COLO668 (cell line): ENCODE data around the gene ST3GAL4.
"Not testable (repeated sequence)": the region's sequence is repeated elsewhere in the genome, so short reads cannot be mapped to it uniquely, and the experiment has no call there.

ENCODE experiments used
- DNase-seq: peaks from one replicate; lab custom pipeline; 2025; ENCODE audit not compliant: unreplicated experiment; lab: John Stamatoyannopoulos, UW

Gene ST3GAL4, protein sequence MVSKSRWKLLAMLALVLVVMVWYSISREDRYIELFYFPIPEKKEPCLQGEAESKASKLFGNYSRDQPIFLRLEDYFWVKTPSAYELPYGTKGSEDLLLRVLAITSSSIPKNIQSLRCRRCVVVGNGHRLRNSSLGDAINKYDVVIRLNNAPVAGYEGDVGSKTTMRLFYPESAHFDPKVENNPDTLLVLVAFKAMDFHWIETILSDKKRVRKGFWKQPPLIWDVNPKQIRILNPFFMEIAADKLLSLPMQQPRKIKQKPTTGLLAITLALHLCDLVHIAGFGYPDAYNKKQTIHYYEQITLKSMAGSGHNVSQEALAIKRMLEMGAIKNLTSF

DNA sequence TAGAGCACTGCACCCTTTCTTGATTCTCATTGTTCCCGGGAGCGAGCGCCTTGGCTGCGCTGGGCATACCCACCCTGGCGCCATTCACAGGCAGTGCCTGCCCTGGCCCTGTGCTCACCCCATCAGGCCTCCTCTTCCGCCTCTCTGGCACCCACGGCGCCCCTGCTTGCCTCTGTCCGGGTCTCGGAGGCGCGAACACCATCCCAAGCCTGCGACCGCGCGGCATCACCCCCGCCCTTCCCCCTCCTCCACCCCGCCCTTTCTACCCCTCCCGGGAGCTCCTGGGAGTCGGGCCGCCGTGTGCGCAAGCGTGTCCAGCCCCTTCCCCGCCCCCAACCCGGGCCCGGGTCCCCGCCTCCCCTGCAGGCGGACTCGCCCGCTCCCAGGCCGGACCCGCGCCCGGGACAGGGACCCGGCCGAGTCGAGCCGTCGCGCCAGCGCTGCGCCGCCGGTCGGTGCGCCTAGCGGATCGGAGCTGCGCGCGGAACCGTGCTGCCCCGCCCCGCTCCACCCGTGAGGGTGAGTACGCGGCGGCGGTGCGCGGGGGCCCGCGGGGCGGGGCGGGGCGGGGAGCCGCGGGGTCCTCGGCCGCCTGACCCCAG lies at the start of gene ST3GAL4:
Gene ST3GAL4, plus strand, starts transcription at position 363 of the 602 bp plus-strand sequence. CDS start 50,470 bp downstream, outside the sequence.
- peak; percentile 65 for DNase-seq

DNA sequence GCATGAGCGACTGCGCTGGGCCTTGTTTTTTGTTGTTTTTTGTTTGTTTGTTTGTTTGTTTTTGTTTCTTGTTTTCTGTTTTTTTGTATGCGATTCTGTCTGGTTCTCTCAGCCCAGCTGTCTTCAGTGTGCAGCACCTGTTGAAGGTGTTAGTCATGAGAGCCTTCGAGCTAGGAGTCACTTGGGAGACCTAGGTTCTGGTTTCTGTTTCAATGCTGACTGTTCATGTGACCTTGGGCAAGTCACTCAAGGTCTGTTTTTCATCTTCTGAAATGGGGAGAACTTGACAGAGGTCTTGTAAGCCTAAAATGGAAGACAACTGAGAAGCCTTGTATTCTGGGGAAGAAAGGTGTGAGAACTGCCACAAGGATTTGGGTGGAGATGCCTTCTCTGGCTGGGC lies 49.8 kb upstream of the ST3GAL4 start:
- no peak for DNase-seq

DNA sequence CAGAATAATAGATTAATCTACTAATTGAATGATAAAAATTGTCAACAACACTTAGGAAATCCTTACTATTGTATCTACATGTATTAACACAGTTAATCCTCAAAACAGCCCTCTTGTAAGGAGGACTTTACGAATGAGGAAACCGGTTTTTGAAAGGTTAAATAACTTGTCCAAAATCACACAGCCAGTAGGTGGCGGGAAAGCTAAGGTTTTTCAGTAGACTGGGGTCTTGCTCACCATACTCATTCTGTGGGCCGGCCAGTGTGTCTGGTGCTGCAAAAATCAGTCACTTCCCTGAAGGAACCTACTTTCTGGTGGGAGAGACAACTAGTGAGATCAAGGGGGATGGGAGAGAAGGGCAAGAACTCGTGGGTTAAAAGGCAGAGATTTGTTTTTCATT lies 47.8 kb upstream of the ST3GAL4 start:
- DNase-seq, result peak; percentile 13

DNA sequence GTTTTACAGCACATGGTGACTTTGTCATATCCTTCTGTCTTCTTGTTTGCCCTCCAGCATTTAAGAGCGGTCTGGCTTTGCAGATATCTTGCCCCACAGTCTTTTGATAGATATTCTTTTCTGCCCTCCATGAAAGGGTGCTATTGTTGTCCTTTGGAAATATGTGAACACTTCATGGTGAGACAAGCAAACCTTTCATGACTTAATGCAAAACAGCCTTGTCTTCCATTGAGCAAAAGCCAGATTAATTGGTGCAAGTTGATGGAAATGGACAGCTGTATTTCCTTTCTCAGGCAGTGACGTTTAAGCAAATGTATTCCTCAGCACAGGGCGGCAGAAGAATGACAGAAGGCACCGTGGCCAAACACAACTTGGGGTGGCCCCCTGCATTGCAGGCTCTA lies 47.2 kb upstream of the ST3GAL4 start:
- no peak for DNase-seq

DNA sequence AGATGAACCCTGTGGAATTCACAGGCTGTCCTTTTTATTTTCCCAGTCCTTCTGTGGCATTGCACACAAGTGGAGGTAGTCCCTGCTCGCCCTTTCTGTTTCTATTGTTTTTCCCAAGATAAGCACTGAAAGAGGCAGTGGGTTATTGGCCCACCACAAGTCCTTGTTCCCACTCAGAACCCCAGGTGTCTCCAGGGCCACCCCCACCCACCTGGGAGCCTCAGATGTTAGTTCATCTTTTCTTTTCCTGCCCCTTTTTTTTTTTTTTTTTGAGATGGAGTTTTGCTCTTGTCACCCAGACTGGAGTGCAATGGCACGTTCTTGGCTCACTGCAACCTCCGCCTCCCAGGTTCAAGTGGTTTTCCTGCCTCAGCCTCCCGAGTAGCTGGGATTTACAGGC lies 46.7 kb upstream of the ST3GAL4 start:
- DNase-seq, result not testable (repeated sequence)

DNA sequence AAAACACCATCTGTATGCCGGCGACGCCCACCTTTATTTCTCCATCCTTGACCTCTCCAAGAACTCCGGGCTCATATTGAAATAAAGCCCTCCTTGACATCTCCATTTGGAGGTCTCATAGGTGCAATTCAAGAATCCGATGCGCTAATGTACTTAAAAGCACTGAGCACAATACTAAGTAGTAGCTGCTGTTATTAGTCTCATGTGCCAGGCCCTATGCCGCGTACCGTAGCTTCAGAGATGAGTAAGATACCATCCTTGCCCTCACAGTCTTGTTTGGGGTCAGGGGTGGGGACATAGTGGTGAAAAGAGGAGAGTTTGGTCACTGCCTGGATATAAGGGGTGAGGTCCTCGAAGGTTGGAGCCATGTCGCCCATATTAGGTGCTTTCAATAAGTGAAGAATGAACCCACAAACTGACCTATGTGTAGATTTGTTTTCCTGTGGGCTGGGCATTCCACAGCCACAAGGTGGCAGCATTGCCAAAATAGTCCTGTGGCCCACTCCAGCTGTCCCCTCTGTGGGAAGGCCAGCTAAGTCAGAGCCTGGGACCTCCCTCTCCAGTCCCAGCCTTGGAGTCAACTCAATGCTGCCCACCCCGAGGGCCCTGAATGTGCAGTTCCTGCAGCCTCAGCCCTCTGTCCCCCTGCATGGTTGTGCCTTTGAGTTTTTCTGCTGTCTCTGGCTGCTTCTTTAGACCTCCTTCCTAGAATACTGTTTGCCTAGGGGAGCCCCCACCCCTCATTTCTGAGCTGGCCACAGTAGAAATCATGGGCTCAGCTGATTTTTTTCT lies 45.1 kb upstream of the ST3GAL4 start:
- peak; percentile 69 for DNase-seq

DNA sequence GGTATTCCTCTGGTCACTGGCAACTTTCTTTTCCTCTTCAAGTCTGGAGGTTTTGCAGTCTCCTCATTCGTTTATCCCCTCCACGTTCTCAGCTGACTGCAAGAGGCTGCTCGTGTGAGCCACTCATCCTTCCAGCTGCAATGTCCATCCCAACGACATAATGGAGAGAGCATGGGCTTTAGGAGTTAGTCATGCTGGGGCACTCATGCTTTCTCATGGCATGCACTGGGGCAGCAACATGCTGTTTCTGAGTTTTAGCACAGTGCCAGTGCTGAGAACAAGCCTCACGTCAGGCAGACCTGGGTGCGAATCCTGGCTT lies 44.5 kb upstream of the ST3GAL4 start:
- no peak for DNase-seq

DNA sequence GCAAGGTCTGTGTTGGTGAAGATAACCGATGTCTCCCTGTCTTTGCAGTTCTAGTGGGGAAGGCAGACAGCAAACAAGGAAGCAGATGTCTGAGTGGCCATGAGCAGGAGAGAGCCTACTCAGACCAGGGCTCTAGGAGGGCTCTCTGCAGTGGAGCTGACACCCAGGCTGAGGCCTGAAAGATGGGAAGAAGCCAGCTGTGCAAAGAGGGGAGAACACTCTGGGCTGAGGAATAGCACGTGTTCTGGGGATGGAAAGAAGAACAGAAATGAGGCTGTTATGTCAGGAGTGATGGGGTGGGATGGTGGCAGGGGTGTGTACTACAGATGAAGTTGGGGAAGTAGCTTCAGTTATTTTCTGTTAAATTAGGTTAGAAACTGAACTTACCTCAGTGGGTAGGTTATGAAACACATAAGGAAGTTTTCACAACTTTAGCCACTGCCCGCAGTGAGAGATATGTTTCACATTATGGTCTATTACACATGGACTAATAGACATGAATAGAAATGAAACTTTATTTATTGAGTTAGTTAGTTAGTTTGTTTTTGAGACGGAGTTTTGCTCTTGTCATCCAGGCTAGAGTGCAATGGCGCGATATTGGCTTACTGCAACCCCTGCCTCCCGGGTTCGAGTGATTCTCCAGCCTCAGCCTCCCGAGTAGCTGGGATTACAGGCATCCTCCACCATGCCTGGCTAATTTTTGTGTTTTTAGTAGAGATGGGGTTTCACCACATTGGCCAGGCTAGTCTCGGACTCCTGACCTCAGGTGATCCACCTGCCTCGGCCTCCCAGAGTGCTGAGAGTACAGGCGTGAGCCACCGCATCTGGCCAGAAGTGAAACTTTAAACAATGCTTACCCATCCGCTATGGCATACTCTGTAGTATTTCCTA lies 43.8 kb upstream of the ST3GAL4 start:
- DNase-seq, result no peak

DNA sequence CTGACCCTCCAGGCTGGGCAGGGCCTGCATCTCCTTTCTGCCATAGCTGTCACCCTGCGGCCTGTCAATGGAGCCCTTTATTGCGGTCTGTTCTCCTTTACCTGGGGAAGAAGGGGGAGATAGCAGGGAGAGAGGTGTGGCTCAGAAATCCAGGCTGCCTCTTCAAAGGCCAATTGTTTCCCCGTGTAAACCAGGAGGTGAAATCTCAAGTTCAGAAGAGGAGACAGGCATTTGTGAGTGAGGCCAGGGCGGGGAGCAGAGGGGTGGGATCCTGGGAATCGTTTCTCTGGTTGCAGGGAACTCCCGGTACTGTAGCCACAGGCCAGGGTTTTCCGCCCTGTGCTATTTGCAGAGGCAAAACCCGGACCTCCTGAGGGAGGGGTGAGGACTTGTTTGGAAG lies 42.5 kb upstream of the ST3GAL4 start:
- no peak for DNase-seq

DNA sequence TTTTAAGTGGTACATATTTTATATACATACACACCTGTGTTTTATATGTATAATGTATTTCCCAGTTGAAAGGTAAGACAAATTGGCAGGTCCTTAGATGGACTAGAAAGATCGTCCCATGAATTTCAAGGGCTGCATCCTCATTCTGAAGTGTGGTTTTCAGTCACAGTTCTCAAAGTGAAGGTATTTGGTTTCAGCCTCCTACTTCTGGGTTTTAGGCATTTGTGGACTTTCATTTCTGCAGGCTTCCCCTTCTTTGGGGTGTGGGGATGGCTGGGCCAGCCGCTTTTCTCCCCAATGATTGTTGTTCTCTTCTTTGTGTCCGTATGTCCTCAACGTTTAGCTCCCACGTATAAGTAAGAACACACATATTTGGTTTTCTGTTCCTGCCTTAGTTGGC lies 41.7 kb upstream of the ST3GAL4 start:
- DNase-seq, result no peak

DNA sequence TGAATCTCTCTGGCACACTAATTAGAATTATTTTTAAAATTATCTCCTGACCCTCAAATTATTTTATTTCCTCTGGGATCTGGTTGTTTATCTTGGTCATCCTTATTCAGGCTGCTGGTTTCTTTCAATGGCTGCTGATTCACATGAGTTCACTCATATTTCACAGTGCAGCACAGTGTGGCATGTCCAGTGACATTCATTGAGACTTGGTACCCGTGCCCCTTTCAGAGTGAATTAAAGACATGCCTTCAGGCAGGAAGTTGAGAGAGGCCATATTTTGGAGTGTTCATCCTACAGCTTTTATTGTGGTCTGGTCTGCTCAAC lies 38.1 kb upstream of the ST3GAL4 start:
- DNase-seq, result no peak

DNA sequence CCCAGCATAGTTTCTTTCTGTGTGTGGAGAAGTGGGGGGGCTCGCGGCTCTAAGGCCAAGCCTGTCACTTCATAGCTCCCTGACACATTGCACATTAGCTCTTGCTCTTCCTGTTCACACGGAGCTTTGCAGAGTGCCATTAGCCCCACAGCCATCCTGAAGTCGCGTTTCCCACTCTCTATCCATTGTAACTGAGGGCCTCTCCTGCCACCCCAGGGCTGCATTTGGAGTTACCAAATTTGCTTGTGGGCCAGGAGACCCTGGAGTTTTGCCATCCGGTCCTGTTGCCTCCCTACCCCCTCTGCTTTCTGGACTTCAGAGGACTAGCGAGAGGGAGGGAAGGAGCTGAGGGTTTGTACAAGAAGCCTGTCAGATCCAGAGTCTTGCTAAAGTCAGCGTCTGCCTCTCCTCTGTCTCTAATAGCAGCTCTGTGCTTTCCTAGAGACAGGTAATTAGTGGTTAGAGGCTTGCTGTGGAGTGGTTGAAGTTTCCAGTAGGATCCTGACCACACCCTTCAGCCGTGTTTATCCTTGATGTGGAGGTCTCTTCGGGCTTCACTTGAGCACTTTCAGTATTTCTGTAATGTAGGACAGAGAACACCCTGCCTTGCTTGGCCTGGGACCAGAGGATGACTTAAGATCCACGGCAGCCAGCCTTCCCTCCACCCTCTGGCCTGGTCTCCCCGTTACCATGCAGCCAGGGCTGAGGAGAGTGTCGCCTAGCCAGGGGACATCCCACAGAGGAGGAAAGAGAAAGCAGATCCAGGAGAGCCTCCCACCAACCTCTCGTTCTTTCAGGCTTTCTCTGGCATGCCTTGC lies 37.5 kb upstream of the ST3GAL4 start:
- no peak for DNase-seq

DNA sequence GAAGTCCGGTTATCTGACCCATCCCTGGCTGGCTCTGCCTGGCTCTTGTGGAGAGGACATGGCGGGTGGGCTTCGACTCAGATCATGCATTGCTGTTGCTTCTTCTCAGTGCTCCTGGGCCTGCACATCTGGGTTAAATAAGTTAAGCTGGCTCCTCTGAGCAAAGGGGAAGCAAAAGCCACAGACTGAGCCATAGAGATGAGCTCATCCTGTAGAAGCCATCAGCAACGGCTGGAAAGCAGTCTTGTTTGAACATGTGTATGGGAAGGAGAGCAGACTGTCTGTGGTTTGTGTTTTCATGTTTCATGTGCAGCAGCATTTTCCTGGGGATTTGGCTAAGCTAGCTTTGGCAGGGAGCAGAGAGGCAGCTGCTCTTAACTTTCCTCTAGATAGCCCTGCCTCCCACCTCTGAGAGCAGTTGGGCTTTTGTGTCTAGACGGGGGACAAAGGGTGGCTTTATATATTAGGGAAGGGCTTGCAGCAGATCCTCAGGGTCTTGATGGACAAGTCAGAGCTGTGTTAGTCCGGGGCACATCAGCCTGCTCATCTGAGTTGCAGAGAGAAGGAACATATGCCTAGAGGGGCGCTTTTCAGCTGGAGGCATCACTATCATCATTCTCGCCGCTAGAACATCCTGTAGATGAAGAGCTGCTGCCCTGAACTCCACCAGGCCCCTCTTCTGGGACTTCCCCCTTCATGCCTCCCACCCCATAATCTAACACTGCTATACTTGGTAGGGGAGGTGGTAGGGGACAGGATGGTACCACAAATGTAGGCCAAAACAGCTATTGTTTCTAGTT lies 36.7 kb upstream of the ST3GAL4 start:
- DNase-seq, result no peak

DNA sequence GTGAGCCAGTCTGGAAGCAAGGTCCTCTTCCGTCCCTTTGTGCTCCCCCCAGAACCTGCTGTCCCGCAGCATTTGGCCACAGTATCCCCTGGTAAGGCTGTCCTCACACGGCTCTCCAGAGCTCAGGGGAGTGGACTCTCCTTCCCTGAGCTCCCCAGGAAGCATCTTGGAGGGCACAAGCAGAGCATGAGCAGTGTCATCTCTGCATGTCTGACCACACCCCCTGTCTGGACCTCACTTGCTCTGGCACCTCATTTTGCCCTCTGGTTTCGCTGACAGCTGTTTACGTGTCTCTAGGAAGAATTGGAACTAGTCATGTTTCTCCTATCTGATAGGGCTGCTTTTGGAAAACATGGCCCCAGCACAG lies 36.1 kb upstream of the ST3GAL4 start:
- DNase-seq, result no peak

DNA sequence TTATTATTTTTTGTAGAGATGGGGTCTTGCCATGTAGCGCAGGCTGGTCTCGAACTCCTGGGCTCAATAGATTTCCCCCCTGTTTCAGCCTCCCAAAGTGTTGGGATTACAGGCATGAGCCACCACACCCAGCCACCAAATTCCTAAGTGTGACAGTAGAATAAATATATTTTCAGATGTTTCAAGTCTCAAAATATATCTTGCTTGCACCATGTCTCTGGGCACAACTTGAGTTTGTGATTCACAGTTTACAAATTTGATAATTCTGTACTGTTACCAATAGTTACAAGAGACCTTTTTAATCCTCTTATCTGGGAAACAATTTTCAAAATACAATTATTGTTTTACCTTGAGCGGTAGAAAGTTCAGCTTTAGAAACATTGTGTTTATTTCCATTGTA lies 32.5 kb upstream of the ST3GAL4 start:
- DNase-seq, result no peak

DNA sequence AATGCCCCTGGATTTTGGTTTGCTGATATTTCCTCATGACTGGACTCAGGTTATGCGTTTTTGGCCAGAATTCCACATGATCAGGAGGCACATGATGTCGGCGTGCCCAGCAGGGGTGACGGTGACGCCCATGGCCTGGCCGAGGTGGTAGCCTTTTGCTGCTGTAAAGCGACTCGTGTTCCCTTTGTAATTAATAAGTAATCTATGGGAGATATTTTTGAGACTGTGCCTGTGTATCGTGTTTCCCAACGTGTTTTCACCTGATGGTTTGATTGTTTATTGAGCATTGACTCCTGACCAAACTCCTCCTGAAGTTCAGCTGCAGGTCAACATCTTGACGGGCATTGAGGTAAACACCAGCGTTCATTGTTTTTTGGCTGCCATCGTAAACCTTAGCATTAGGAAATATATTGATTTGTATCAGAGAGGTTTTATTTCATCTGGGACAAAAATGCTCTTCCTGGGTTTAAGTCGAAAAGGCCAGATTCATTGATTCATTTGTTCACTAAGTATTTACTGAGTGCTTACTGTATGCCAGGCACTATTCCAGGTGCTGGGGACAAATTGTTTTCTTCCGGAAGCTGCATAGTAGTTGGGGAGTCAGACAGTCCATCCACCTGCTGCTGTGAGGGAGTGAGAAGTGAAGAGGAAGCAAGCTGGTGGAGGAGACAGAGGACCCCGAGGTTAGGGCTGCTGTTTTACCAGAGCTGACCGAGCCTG lies 28.0 kb upstream of the ST3GAL4 start:
- peak; percentile 51 for DNase-seq

DNA sequence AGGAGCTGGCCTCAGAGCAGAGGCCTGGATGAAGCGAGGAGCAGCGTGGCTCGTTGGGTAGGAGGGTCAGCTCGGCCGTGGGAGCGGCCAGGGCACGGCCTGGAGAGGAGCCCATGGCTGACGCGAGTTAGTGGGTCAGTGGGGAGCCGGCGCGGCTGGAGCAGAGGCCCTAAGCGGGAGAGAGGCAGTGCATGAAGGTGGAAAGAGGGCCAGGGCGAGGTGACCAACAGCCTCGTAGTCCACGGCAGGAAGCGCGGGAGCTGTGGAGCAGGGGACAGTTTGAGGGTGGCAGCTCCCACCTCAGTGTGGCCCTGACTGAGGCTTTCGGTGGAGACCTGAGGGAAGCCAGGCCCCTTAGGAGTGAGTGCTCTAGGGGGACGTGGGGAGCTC lies 27.5 kb upstream of the ST3GAL4 start:
- DNase-seq, result peak; percentile 66

DNA sequence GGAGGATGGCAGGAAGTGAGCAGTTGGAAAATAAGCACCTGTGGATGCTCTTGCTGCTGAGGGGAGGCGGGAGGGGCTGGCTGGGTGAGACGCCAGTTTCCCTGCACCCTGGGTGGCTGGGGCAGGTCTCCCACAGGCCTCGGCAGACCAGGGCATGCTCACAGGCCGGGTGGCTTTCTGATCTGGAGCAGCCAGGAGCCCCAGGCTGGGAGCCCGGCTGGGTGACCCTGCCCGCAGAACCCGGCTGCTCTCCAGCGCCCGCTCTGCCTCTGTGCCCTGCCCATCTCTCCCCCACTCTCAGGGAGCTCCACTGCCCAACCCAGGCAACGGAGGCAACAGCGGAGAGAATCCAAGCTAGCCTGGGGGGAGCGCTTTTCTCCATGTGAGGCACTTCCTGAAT lies 27.0 kb upstream of the ST3GAL4 start:
- DNase-seq, result peak; percentile 66

DNA sequence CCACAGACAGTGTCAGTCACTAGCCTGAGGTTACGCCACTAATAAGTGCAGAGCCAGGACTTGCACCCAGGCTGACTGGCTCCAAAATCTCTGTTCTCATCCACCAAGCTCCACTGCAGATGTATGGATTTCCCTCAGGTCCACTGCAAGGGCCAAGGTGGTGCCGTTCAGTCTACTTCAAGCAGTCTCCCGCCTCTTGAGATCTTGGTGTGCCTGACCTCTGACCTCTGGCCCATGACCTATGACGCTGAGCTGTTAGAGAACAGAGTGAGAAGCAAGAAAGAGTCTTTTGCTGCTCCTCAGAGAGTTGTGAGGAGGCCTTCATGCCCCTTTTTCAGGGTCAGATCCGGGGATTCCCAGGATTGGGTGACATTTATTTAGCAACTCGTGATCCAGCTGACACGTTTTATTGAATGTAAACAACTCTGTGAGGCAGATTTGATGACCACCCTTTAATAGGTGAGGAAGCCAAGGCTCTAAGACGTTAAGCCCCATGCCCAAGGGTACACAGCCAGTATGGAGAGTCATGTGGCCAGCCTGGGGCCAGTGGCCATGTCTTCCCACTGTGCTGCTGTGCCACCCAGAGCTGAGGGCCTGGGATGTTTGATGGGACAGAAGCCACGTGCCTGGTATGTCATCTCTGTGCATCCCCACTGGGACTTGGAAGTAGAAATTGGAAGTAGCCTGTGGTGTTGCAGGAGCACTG lies 26.4 kb upstream of the ST3GAL4 start:
- no peak for DNase-seq
